GM12878 (cell line): ENCODE data around the gene TFDP1. TPM values are rescaled to one million over a fixed set of nuclear protein-coding genes. Genes with fewer than 3 reads are reported as not detected.

Source experiments
- ATAC-seq: fragments of 200-7000 bp; cut with Tn5 transposase; 3 replicates; pipeline ENCODE4 v1.9.1; 2020; ENCODE audit warnings: mild to moderate bottlenecking, moderate library complexity
- BruUV-seq: library from RNA; stranded (reverse); fragments of 400-500 nt; replicated peaks from 2 replicates; lab custom pipeline; 2021; lab: Mats Ljungman, UMichigan
- CTCF ChIA-PET: fragments of 300-600 bp; sonication (Branson Sonifier 250); formaldehyde crosslinking; extraction: SDS; loops from one replicate; lab custom pipeline; 2021; ENCODE audit warnings: inconsistent platforms; lab: Yijun Ruan, JAX
- POLR2A ChIA-PET: fragments of 350-600 bp; formaldehyde crosslinking; extraction: SDS; loops from one replicate; lab custom pipeline; 2021; ENCODE audit warnings: inconsistent platforms; lab: Charles Lee
- RAD21 ChIA-PET: fragments of 300-600 bp; sonication (Branson Sonifier 250); formaldehyde crosslinking; loops from one replicate; lab custom pipeline; 2023; ENCODE audit warnings: antibody characterized with exemption; ENCODE audit not compliant: unreplicated experiment; lab: Charles Lee
- SMC1A ChIA-PET: fragments of 300-600 bp; sonication (Branson Sonifier 250); formaldehyde crosslinking; loops from one replicate; lab custom pipeline; 2023; ENCODE audit not compliant: unreplicated experiment, uncharacterized antibody; lab: Charles Lee
- DNase-seq: peaks from one replicate; pipeline ENCODE4 v3.0.0-alpha.2; 2011; ENCODE audit warnings: low read depth, low spot score
- FAIRE-seq: peaks from 3 replicates; lab custom pipeline; 2011; peaks lifted over from hg19 to GRCh38; lab: Jason Lieb, UNC
- H2AFZ ChIP-seq: 2 replicates; pipeline ENCODE4 v1.6.0; 2011; ENCODE audit warnings: low read depth, low read length, control low read depth; ENCODE audit not compliant: control insufficient read depth
- H3K27ac ChIP-seq: 2 replicates; pipeline ENCODE4 v1.5.1; 2011; ENCODE audit warnings: control low read depth; ENCODE audit not compliant: control insufficient read depth, insufficient read depth
- H3K27me3 ChIP-seq, 2 experiments: replicated peaks in 1 of 2; 2 replicates each; pipeline versions ENCODE4 v1.6.0 to v1.6.1; 2011; ENCODE audit warnings: low read length in 1 of 2; ENCODE audit not compliant: control insufficient read depth in 2 of 2, insufficient read depth in 2 of 2
- H3K36me3 ChIP-seq, 2 experiments: 2 replicates each; pipeline ENCODE4 v1.5.1; 2011; ENCODE audit warnings: low read length in 1 of 2; ENCODE audit not compliant: control insufficient read depth in 2 of 2, insufficient read depth in 2 of 2
- H3K4me1 ChIP-seq: 2 replicates; pipeline ENCODE4 v1.6.1; 2011; ENCODE audit warnings: mild to moderate bottlenecking, low read length, moderate library complexity, mixed read lengths; ENCODE audit not compliant: control insufficient read depth, insufficient read depth
- H3K4me2 ChIP-seq: 2 replicates; pipeline ENCODE4 v1.6.0; 2011; ENCODE audit warnings: control low read depth; ENCODE audit not compliant: control insufficient read depth, insufficient read depth
- H3K4me3 ChIP-seq: fragments of 200-600 bp; sonication (generic); 2 replicates; pipeline ENCODE4 v1.5.1; 2016
- H3K79me2 ChIP-seq: 2 replicates; pipeline ENCODE4 v1.6.0; 2011; ENCODE audit warnings: low read length; ENCODE audit not compliant: control insufficient read depth, insufficient read depth
- H3K9ac ChIP-seq: 2 replicates; pipeline ENCODE4 v1.8.0; 2011; ENCODE audit warnings: low read length, control low read depth, mixed read lengths; ENCODE audit not compliant: control insufficient read depth, insufficient read depth
- H3K9me3 ChIP-seq: replicated peaks from 3 replicates; pipeline ENCODE4 v1.5.1; 2011; ENCODE audit warnings: mild to moderate bottlenecking, low read length; ENCODE audit not compliant: control insufficient read depth, insufficient read depth
- H4K20me1 ChIP-seq: 2 replicates; pipeline ENCODE4 v1.6.0; 2011; ENCODE audit not compliant: control insufficient read depth, insufficient read depth
- BCLAF1 ChIP-seq: fragments of 450-650 bp; IDR thresholded peaks from 2 replicates; pipeline ENCODE4 v1.6.1; 2017; ENCODE audit warnings: antibody characterized with exemption, mild to moderate bottlenecking, moderate library complexity
- EP300 ChIP-seq, 2 experiments: fragments of 150-350 bp in 1 of 2; IDR thresholded peaks; 2 replicates each; pipeline ENCODE4 v1.6.1; 2011 to 2012; ENCODE audit warnings: low read depth in 2 of 2, low read length in 2 of 2, borderline replicate concordance in 1 of 2, improper control_type of control experiment in 1 of 2, inconsistent platforms in 1 of 2; ENCODE audit not compliant: control insufficient read depth in 1 of 2
- FOXK2 ChIP-seq: fragments of 450-650 bp; IDR thresholded peaks from 2 replicates; pipeline ENCODE4 v1.6.1; 2017; ENCODE audit warnings: mild to moderate bottlenecking, moderate library complexity
- JUND ChIP-seq: IDR thresholded peaks from 2 replicates; pipeline ENCODE4 v1.6.1; 2012; ENCODE audit warnings: low read depth, mild to moderate bottlenecking, low read length, improper control_type of control experiment, moderate library complexity
- KLF5 ChIP-seq: fragments of 450-650 bp; IDR thresholded peaks from 2 replicates; pipeline ENCODE4 v1.6.1; 2014; ENCODE audit warnings: mild to moderate bottlenecking; ENCODE audit not compliant: partially characterized antibody
- NFIC ChIP-seq: IDR thresholded peaks from 2 replicates; pipeline ENCODE4 v1.6.1; 2012; ENCODE audit warnings: low read depth, mild to moderate bottlenecking, inconsistent platforms, low read length, moderate library complexity
- SIN3A ChIP-seq: IDR thresholded peaks from 2 replicates; pipeline ENCODE4 v1.6.1; 2012; ENCODE audit warnings: low read depth, low read length, improper control_type of control experiment
- SIX5 ChIP-seq: IDR thresholded peaks from 2 replicates; pipeline ENCODE4 v1.6.1; 2011; ENCODE audit warnings: mild to moderate bottlenecking, low read depth, low read length, moderate library complexity; ENCODE audit not compliant: severe bottlenecking
- SP1 ChIP-seq: IDR thresholded peaks from one replicate; pipeline ENCODE4 v1.6.1; 2011; ENCODE audit warnings: low read depth, low read length
- STAT1 ChIP-seq: fragments of 450-650 bp; conservative IDR thresholded peaks from 2 replicates; pipeline ENCODE4 v1.6.1; 2014; ENCODE audit warnings: antibody characterized with exemption, mild to moderate bottlenecking
- TAF1 ChIP-seq: IDR thresholded peaks from 2 replicates; pipeline ENCODE4 v1.6.1; 2011; ENCODE audit warnings: mild to moderate bottlenecking, low read depth, low read length, borderline replicate concordance
- ZNF217 ChIP-seq: fragments of 450-650 bp; IDR thresholded peaks from 2 replicates; pipeline ENCODE4 v1.6.1; 2017; ENCODE audit warnings: antibody characterized with exemption, mild to moderate bottlenecking
- ZNF687 ChIP-seq: fragments of 450-650 bp; IDR thresholded peaks from 2 replicates; pipeline ENCODE4 v1.6.1; 2017; ENCODE audit warnings: mild to moderate bottlenecking, moderate library complexity
- WGBS: methylation state at CpG from one replicate; pipeline ENCODE4 v1.1.6; 2016; ENCODE audit warnings: low lambda C conversion rate; ENCODE audit not compliant: insufficient replicate concordance, insufficient coverage; ENCODE audit errors: missing lambda C conversion rate; 5-methylcytosine and 5-hydroxymethylcytosine counted together
- in situ Hi-C: fragments of 300-500 bp; cut with MboI; formaldehyde crosslinking; loops from 9 replicates; pipeline ENCODE4 v1.14.3; 2018; ENCODE audit warnings: mixed read lengths
- intact Hi-C: fragments of 100-400 bp; cut with micrococcal nuclease; formaldehyde crosslinking; loops from one replicate; pipeline ENCODE4 v1.14.2; 2022; ENCODE audit not compliant: unreplicated experiment
- polyA plus RNA-seq, 11 experiments: library from polyadenylated mRNA; depleted of rRNA in 4 of 11; unstranded in 6 of 11; stranded (reverse) in 5 of 11; fragments of >200 nt; fragmentation: Nextera tagmentation in 4 of 11; fragmentation: Illumina TruSeq in 1 of 11; extraction: Ambion mirVana in 4 of 11; extraction: Trizol in 1 of 11; gene quantifications; 1 replicate in 1 of 11; 2 replicates in 10 of 11; pipeline versions ENCODE4 v1.2.1 to v1.2.3, GENCODE V29; 2011 to 2016; ENCODE audit warnings: inconsistent platforms in 2 of 11, missing spikeins in 2 of 11, low read depth in 1 of 11
- total RNA-seq, 4 experiments: library from RNA; depleted of rRNA in 3 of 4; stranded (reverse); fragments of >200 nt in 3 of 4; fragmentation: Illumina TruSeq in 1 of 4; extraction: Trizol in 1 of 4; gene quantifications; 2 replicates each; pipeline versions ENCODE4 v1.2.1 to v1.2.3, GENCODE V29; 2013 to 2021
- TF ChIP-seq, protein P1 (sequence below): fragments of 450-650 bp; IDR thresholded peaks from 2 replicates; pipeline ENCODE4 v1.6.1; 2017; ENCODE audit warnings: borderline replicate concordance

TFDP1 gene
- total and polyA plus RNA-seq, 10 of the 15 experiments (the other 5 are each of a cell fraction or from before 2014, with no cell fraction given): 37.7 to 254 (median 119) TPM

DNA sequence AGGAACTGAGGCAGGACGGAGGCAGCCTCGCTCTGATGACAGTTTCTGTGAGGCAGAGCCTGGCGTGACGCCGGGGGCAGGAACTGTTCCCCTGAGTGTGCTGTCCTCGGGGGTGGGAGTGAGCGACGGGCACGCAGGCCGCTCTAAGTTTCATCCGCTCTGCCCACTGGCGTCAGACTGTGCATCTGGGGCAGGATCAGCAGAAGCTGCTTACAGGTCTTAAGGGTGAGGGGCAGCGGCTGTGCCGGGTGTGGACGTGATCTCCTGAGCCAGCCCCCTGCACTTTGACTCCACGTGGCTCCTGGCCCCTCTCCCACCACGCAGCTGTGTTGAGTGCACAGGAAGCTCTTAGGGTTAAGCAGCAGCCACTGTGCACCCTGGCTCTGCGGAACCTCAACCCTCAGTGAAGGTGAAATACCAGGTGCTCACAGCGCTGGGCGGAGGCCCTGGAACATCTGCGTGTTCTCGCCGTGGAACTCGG is 84.0 kb downstream of the TFDP1 start (continued):
- no peak for TF ChIP-seq JUND

DNA sequence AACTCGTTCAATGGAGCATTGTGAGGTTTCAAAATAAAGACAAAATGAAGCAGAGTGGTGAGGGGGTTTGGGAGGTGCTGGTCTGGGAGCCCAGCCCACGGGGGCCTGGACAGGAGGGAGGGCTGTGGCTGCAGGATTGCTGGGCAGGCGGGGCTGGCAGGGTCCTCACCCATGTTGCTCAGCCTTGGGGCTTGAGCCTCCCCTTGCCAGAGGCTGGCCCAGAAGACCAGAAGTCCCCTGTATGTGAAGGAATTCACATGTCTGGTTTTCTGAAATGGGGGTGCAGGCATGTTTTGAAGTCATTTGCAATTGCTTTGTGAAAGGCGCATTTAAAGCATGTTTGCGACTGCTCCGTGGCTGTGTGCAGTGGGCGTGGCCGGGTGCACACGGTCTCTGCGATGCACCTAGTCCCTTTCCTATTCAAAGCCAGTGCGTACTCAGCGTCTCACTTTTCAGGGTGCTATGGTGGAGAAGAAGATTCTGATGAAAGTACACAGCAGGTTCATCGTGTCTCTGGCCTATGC is 84.7 kb downstream of the TFDP1 start:
- H3K27ac ChIP-seq: no peak overlapping the region
- H4K20me1 ChIP-seq: no peaks in the 10 kb centered on the region
- H3K4me1 ChIP-seq: no peaks in the 10 kb centered on the region
- H3K4me2 ChIP-seq: no peak overlapping the region
- H3K36me3 ChIP-seq: no peaks in the 10 kb centered on the region
- ChIA-PET POLR2A (no interaction called here), CTCF (no interaction called here), SMC1A (no interaction called here), RAD21 (no interaction called here)
- H3K9ac ChIP-seq: no peak overlapping the region
- intact Hi-C loops (no loop called here), in situ Hi-C loops (no loop called here)
- FAIRE-seq (no peak), DNase-seq (no peak), ATAC-seq (no peak)
- H3K27me3 ChIP-seq: no peaks in the 10 kb centered on the region
- H3K4me3 ChIP-seq: no peak overlapping the region
- WGBS: 44% methylated on average over 13 of the region's 13 CpGs
- no peaks in the 10 kb centered on the region for H3K79me2 ChIP-seq
- no peaks in the 10 kb centered on the region; the same call in 2 of the 3 replicates for H3K9me3 ChIP-seq
- no TSS peak for BruUV-seq
- H2AFZ ChIP-seq: no peak overlapping the region
- no peak for TF ChIP-seq STAT1
- TF ChIP-seq BCLAF1: no peak
- no peak for TF ChIP-seq FOXK2
- TF ChIP-seq SIX5: no peak
- TF ChIP-seq NFIC: no peak
- no peak for TF ChIP-seq EP300 (IDR thresholded peaks at IDR 0.05; ENCODE audit: borderline replicate concordance in 1 of 2, control insufficient read depth in 1 of 2, low read depth in 2 of 2, low read length in 2 of 2)
- no peak for TF ChIP-seq SIN3A
- TF ChIP-seq ZNF687: no peak
- TF ChIP-seq, protein P1, sequence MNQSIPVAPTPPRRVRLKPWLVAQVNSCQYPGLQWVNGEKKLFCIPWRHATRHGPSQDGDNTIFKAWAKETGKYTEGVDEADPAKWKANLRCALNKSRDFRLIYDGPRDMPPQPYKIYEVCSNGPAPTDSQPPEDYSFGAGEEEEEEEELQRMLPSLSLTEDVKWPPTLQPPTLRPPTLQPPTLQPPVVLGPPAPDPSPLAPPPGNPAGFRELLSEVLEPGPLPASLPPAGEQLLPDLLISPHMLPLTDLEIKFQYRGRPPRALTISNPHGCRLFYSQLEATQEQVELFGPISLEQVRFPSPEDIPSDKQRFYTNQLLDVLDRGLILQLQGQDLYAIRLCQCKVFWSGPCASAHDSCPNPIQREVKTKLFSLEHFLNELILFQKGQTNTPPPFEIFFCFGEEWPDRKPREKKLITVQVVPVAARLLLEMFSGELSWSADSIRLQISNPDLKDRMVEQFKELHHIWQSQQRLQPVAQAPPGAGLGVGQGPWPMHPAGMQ: no peak
- TF ChIP-seq TAF1: no peak
- no peak for TF ChIP-seq KLF5
- TF ChIP-seq ZNF217: no peak
- no peak for TF ChIP-seq SP1
